Measurements from ENCODE around the gene KIF18B.
A peak's percentile ranks its signal among the peaks of the same experiment; 100 is the strongest.
"Not testable (repeated sequence)": the region's sequence is repeated elsewhere in the genome, so short reads cannot be mapped to it uniquely, and the experiment has no call there.

Gene KIF18B

GRCh38 chr17:44968225-44969143 lies 20.9 kb upstream of the KIF18B start, which contains the start of gene C1QL1:
TSS of gene C1QL1 (minus strand) at chr17:44968303. CDS start at chr17:44968048, 255 bp downstream.
- DNase-seq, result peak; percentile 96

GRCh38 chr17:44967907-44968224 lies 20.3 kb upstream of the KIF18B start:
- no peak for DNase-seq

- no peak for DNase-seq
Measured at GRCh38 chr17:44967026-44967906, 19.7 kb upstream of the KIF18B start.

- DNase-seq, result no peak
Measured at GRCh38 chr17:44966348-44967025, 18.9 kb upstream of the KIF18B start.

DNA sequence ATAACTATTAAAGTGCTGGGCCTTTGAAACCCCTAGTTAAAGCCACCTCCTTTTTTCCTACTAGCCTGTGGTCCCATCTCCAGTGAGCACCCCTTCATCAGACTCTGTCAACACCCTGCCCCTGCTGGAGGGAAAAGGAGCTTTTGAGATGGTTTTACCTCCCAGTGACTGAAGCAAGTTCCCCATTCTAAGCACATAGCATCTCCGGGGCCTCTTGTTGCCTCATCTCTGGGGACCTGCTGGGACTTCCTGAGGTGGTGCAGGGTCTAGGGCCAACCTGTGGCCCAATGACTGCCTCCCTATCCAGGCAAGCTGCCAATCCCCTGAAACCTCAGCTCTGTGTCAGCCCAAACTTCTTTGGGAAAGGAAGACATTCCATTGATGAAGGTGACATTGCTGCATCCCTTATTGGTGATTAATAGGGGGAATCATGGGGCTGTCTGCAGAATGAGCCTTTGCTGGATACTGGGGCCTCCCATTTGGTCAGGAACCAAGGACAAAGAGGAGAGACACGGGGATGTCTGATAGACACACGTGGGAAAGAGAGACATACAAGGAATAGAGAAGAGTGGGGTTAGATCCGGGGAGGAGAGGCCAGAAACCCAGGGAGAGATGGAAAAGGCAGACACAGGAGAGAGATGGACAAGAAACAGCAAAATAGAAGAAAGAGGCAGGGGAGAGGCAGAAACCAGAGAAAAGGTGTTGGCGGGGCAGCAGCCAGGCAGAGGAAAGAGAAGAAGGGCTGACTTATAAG lies 18.1 kb upstream of the KIF18B start:
- peak; percentile 69 for DNase-seq

DNA sequence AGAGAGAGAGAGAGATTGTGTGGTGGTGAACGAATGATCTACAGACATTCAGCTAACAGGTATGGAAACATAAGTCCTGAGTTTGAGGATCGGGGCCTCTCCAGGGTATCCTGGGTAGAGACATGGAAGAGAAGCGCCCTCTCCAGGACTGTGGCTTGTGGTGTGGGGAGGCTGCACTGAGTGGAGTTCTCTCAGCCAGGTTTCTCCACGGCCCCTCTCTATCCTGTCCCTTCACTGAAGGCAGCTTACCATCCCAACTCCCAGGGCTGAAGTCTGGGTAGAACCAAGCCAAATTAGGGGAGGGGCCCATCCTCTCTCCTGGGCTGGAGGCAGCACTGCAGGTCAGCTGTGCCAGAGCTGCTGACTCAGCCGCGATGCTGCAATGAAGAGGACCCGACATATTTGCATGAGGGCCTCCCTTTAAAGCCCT lies 14.4 kb upstream of the KIF18B start:
- peak; percentile 24 for DNase-seq

GRCh38 chr17:44960691-44961090 lies 13.1 kb upstream of the KIF18B start:
- no peak for DNase-seq

DNA sequence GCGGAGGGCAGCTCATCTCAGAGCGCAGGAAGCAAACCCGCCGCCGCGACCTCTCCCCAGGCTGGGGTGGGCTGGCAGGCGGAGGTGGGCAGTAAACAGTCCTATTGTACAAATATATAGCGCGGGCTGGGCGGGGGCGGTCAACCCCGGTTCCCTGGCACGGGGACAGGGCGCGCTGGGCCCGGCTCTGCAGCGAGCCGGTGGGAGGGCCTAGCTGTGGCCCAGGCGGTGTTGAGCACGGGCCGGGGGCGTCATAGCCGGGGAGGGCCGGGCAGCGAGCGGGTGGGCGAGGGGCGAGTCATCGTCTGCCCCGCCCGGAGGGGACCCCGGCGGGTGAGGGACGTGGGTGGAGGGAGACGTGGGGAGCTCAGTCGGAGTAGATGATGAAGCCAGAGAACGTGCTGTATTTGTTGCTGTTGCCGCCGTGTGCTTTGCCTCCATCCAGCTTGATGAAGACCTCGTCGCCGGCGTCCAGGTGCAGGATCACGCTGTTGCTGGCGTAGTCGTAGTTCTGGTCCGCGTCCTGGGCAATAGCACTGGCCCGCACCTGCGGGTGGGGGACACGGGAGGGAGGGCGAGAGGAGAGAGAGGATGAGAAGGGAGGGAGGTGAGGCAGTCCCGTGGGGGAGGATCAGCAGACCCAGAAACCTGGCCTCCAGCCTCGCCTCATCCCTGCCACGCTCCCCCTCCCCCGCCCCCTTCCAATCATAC lies 12.4 kb upstream of the KIF18B start:
- DNase-seq, result no peak

DNA sequence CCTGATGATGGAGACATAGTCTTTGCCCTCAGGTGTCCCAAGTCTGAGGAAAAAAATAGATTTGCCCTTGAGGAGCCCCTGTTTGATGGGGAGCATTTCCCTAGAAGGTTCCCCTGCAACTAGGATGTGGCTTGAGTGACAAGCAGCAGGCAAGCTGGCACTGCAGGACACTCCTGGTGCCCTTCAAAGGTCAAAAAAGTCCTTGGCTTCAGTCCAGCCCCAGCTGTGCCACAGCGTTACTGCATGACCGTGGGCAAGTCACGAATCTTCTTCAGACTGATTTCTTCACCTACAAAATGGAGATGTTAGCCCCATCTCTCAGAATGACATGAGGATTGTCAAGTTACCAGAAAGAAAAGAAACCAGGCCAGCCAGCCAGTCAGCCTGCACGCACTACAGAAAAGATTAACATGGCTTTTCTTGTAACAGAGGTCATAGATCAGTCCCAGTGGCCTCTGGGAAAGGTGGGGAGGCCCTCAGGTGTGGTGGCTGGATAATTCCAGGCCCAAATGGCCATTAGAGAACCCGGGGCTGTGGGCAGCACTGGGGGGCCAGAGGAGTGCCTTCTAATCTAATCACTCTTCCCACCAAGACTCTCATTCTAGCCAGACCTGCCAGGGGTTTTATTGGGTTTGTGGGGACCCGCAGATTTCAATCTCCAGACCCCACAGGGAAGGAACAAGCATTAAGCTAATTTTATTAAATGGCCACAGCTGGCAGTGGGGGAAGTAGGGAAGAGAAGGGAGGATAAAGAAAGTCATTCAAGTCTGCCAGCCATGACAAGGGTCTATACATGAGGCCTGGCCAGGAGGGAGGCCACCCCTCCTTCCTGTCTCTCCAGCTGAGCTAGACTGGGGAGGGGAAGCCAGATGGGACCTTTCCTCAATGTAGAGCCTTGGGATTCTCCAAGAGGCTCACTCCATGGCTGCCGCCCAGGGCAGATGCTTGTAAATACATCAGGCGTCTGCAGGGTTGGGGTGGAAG lies 9.7 kb upstream of the KIF18B start:
- no peak for DNase-seq

DNA sequence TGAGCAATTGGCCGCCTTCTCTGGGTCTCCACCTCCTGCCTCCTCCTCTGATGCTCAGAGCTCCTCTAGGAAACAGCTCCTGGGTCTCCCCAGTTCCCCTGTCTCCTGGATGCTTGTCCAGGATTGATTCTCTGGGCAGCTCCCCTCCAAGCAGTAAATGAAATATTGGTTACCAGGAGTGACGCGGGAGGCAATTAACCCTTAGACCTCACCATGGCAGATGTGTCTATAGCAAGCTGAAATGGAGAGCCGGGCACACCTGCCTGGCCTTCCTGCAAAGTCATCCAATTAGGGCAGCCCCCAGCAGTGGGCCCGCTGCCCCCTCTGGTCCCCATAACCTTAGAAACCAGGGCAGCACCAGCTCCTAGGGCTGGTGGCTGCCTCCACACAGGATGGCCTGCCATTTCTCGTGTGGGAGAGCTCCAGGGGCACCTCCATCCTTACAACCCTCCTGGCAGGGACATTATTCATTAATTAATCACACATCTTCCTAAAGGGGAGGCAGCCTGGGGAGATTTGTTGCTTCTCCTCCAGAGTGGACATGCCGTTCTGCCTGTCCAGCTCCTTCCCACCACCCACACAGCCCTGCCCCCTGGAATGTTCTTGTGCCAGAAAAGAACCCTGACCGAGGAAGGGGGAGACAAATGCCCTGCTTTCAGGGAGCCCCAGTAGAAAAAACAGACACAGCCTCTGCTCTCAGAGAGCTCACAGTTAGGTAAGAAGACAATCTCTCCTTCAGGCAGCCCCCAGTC lies 8.3 kb upstream of the KIF18B start:
- DNase-seq, result no peak

GRCh38 chr17:44952946-44953475 lies 5.4 kb upstream of the KIF18B start:
- DNase-seq, result no peak

GRCh38 chr17:44948315-44948795 lies 782 bp upstream of the KIF18B start:
- no peak for DNase-seq

DNA sequence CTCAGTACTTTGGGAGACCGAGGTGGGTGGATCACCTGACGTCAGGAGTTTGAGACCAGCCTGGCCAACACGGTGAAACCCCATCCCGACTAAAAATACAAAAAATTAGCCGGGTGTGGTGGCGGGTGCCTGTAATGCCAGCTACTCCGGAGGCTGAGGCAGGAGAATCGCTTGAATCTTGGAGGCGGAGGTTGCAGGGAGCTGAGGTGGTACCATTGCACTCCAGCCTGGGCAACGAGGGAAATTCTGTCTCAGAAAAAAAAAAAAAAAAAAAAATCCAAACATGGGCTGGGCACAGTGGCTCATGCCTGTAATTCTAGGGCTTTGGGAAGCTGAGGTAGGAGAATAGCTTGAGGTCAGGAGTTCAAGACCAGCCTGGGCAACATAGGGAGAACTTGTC lies 1.9 kb downstream of the KIF18B start:
- DNase-seq, result not testable (repeated sequence)

- DNase-seq, result no peak
Measured at GRCh38 chr17:44942456-44942855, 5.1 kb downstream of the KIF18B start.

- DNase-seq, result no peak
Measured at GRCh38 chr17:44941712-44942331, 5.8 kb downstream of the KIF18B start.

- no peak for DNase-seq
Measured at GRCh38 chr17:44940768-44941167, 6.8 kb downstream of the KIF18B start.

- no peak for DNase-seq
Measured at GRCh38 chr17:44940317-44940716, 7.3 kb downstream of the KIF18B start.

DNA sequence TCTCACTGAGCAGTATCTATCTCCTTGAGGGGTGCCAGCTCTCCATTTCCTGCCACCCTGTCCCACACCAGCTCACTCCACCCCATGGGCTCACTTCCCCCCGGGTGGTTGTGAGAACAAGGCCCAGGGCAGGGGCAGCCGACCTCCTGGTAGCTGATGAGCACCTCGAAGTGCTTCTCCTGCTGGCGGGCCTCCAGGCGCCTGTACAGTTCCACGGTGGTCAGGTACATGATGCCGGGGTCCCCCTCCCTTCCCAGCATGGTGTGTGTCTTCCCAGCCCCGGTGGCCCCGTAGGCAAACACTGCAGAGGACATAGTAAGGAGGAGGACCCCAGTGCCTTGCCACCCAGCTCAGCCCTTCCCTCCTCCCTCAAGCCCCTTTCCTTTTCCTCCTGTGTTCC lies 12.5 kb downstream of the KIF18B start:
- no peak for DNase-seq

DNA sequence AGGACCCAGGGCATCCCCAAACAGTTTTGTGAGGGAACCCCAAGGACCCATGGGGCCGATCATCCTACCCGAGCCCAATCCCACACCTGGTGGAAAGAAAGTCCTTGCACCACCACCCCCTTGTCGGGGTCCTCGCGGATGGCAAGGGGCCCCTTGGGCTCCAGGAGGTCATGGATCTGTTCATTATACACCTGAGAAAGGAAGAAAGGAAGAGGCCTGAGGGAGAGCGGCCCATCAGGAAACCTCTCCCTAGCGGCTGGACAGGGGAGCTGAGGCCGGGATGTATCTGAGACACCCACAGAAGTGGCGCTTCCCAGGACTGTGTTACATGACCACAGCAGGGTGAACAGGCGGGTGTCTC lies 12.8 kb downstream of the KIF18B start:
- DNase-seq, result no peak

Measured in hematopoietic multipotent progenitor cell treated with erythropoietin and hydrocortisone succinate and interleukin-3 and kit ligand, for 4 days (in vitro differentiated cells).